GM18505 (cell line): ENCODE data around the gene CELA3A.
"Not testable (repeated sequence)": the region's sequence is repeated elsewhere in the genome, so short reads cannot be mapped to it uniquely, and the experiment has no call there.

Experiments
- ATAC-seq: cut with Tn5 transposase; IDR thresholded peaks from one replicate; pipeline ENCODE4 v1.9.1; 2021; ENCODE audit not compliant: unreplicated experiment

The CELA3A gene

DNA sequence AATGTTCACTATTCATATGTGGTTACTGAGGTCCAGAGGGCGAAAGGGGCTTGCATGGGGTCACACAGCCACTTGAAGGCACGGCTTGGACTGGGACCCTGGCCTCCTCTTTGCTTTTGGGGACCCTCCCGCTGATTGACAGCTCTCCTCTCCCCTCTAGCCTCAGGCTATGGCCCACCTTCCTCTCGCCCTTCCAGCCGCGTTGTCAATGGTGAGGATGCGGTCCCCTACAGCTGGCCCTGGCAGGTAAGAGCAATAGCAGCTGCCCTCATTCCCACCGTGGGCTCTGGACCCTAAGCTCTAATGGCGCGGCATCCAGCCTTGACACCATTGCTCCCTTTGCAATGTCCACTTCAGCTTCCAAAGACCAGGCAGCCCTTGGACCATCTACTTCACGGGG, 23.2 kb upstream of the CELA3A start:
- not testable (repeated sequence) for ATAC-seq

DNA sequence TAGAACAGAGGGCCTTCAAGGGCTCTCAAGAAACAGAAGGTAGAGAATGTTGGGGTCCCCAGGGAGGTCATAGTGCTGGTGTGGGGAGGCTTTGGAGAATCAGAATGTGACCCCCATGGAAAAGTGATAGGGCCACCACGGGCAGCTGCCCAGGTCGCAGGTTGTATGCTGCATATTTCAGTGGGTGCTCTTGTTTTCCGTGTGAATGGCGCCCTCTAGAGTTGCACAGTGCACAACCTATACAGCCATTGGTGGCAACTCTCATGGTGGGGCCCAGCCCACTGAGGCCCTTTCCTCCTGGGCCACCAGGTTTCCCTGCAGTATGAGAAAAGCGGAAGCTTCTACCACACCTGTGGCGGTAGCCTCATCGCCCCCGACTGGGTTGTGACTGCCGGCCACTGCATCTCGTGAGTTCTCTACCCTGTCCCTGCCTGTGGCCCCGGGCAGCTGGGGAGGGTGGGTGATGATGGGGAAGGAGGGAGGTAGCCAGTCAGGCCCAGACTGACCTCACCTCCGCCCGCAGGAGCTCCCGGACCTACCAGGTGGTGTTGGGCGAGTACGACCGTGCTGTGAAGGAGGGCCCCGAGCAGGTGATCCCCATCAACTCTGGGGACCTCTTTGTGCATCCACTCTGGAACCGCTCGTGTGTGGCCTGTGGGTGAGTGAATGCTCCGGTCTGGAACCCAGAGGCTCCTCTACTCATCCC, 20.8 kb upstream of the CELA3A start:
- ATAC-seq: not testable (repeated sequence)

GRCh38 chr1:21981253-21981652, 20.2 kb upstream of the CELA3A start:
- not testable (repeated sequence) for ATAC-seq

GRCh38 chr1:21982122-21982521, 19.3 kb upstream of the CELA3A start:
- not testable (repeated sequence) for ATAC-seq

GRCh38 chr1:21983539-21983938, 17.9 kb upstream of the CELA3A start:
- not testable (repeated sequence) for ATAC-seq

- not testable (repeated sequence) for ATAC-seq
These were observed 15.6 kb upstream of the CELA3A start for GRCh38 chr1:21985893-21986292.

DNA sequence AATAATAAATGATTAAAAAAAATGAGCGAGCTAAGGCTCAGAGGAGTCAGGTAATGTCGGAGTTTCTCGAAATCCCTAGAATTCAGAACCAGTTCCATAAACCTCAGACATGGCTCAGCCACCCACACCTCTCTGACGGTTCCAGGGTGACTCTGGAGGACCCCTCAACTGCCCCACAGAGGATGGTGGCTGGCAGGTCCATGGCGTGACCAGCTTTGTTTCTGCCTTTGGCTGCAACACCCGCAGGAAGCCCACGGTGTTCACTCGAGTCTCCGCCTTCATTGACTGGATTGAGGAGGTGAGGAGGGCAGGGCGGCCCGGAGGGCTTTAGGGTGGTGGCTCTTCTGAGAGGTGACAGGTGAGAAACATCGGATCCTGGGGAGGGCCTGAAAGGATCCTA, 15.1 kb upstream of the CELA3A start:
- not testable (repeated sequence) for ATAC-seq

- not testable (repeated sequence) for ATAC-seq
These were observed 11.6 kb upstream of the CELA3A start for GRCh38 chr1:21989672-21990393.

DNA sequence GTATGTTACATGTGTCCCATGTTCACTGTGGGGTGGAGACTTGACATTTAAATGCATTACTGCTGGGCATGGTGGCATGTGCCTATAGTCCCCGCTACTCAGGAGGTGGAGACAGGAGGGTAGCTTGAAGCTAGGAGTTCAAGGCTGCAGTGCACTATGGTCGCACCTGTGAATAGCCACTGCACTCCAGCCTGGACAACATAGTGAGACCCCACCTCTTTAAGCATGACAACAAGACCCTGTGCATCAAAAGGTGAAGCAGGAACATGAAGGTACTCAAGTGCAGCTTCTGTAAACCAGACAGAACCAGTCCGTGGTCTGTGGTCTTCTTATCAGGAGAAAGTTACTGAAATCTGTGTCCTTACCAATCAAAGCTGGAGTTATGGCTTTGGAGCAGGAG, 9.3 kb upstream of the CELA3A start:
- not testable (repeated sequence) for ATAC-seq

- not testable (repeated sequence) for ATAC-seq
These were observed 6.7 kb upstream of the CELA3A start for GRCh38 chr1:21994716-21995115.

DNA sequence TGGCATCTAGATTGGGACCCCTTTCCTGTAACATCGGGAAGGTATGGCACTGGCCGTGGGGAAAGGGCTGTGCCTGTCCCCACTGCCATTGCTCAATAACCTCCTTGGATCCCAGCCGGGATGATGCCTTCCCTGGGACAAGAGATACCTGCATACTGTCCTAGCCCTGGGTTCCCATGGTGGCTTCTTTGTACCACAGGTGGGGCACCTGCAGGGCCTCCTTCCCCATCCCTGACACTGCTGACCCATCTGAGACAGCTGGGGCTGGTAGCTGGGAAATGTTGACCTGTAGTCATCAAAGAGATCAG, 4.8 kb upstream of the CELA3A start:
- not testable (repeated sequence) for ATAC-seq

GRCh38 chr1:21997891-21998623, 3.4 kb upstream of the CELA3A start:
- not testable (repeated sequence) for ATAC-seq

GRCh38 chr1:21998624-21999294, 2.7 kb upstream of the CELA3A start:
- not testable (repeated sequence) for ATAC-seq

- ATAC-seq: not testable (repeated sequence)
These were observed 1.8 kb upstream of the CELA3A start for GRCh38 chr1:21999645-22000044.

- not testable (repeated sequence) for ATAC-seq
These were observed 1.0 kb downstream of the CELA3A start for GRCh38 chr1:22002461-22002860.

- not testable (repeated sequence) for ATAC-seq
These were observed 1.4 kb downstream of the CELA3A start for GRCh38 chr1:22002875-22003274.

GRCh38 chr1:22003959-22004358, 2.5 kb downstream of the CELA3A start:
- not testable (repeated sequence) for ATAC-seq

GRCh38 chr1:22005261-22006149, 4.0 kb downstream of the CELA3A start:
- not testable (repeated sequence) for ATAC-seq

GRCh38 chr1:22006736-22007135, 5.3 kb downstream of the CELA3A start:
- not testable (repeated sequence) for ATAC-seq

- ATAC-seq: not testable (repeated sequence)
These were observed 5.8 kb downstream of the CELA3A start for GRCh38 chr1:22007262-22007661.
